ENCODE data around the gene CD302.
A peak's percentile ranks its signal among the peaks of the same experiment; 100 is the strongest.
"Not testable (repeated sequence)": the region's sequence is repeated elsewhere in the genome, so short reads cannot be mapped to it uniquely, and the experiment has no call there.

The CD302 gene

DNA sequence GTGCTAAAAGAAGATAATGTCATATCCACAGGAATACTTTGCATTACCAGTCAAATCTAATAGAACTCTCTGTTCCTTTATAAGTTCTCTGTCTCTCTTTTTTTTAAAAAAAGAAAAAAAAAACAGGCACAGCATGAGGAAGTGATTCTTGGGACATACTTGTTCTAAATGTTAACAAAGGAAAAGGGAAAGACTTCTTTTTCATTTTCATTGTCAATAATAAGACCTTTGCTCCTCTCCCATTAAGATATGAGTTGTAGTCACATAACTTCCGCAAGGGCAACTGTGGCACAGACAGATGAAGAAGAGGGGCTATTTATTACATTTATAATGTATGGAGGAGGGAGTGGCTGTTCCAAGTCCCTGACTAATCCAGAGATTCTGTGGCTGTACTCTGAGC, 4.7 kb downstream of the CD302 start:
- no peak for DNase-seq (ENCODE audit: low spot score)

DNA sequence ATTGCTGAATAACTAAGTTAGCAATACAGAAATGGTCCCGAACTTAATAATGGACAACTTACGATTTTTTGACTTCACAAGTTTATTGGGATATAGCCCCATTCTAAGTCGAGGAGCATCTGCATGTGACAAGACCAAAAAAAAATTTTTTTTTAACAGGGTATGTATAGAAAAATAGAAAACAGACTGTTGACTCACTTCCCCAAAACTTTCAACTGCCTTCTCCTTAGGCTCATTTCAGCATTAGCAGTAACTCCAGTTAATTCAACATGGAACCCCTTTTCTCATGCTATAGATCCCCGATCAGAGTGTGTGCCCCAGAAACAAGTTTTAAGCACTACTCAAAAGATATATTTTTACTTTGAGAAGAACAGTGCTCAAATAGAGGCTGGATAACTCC, 5.4 kb downstream of the CD302 start:
- DNase-seq (ENCODE audit: low spot score): no peak

DNA sequence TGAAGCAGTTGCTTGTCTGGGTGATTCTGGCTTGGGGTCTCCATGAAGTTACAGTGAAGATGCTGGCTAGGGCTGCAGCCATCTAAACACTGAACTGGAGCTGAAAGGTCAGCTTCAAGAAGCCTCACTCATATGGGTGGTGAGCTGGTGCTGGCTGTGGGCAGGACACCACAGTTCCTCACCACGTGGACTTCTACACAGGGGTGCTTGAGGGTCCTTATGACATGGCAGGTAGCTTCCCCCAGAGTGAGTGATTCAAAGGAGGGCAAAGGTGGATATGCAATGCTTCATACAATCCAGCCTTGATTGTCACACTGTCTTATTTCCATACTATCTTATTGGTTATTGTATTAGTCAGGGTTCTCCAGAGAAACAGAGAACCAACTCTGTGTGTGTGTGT, 6.0 kb downstream of the CD302 start:
- no peak for DNase-seq (ENCODE audit: low spot score)

DNA sequence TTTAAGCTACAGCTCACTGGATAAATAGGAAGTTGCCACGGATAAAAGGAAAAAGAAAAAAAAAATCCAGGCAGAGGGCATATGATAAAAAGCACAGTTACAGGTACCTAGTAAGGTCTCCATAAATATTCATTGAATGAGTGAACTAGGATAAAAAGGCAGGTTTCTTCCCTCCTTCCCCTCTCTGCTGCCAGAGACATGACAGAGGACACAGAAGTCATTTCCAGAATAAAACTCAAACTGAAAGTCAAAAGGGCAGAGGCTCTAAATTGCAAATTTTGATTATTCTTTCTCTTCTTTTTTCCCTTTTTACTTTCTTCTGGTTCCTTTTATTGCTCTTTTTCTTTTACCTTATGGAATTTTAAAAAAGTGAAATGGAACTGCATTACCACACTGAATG, 7.7 kb downstream of the CD302 start:
- DNase-seq (ENCODE audit: low spot score): no peak

DNA sequence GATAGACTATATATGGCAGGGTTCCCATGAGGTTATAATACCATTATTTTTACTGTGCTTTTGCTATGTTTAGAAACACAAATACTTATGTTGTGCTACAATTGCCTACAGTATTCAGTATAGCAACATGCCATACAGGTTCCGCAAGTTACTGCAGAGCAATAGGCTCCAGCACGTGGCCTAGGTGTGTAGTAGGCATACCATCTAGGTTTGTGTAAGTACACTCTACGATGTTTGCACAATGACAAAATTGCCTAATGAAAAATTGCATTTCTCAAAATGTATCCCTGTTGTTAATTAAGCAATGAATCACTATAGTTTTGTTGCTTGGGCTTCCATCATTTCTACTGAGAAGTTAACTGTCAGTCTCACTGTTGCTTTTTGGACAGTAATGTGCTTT, 9.8 kb downstream of the CD302 start:
- no peak for DNase-seq (ENCODE audit: low spot score)

DNA sequence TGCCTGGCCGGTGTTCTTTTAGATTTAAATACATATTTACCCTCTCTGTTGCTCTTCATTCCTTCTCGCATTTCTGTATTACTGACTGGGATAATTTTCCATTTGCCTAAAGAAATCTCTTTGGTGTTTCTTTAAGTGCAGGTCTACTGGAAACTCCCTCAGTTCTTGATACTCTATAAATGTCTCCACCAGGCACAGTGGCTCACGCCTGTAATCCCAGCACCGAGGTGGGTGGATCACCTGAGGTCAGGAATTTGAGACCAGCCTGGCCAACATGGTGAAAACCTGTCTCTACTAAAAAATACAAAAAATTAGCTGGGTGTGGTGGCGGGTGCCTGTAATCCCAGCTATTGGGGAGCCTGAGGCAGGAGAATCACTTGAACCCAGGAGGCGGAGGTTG, 10.4 kb downstream of the CD302 start:
- not testable (repeated sequence) for DNase-seq (ENCODE audit: low spot score)

DNA sequence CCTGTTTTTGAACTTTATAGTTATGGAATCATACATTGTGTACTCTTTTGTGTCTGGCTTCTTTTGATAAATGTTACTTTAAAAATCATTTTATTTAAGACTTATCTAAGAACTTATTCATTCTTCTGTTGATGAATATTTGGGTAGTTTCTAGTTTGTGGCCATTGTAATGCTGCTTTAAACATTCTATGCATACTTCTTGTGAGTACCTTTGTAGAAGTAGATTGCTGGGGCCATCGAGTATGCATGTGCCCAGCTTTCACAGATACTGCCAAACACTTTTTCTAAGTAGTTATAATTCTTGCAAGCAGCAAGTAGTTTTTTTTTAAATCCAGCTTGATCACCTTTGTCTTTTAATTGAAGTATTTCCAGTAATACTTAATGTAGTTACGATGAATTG, 11.1 kb downstream of the CD302 start:
- no peak for DNase-seq (ENCODE audit: low spot score)

DNA sequence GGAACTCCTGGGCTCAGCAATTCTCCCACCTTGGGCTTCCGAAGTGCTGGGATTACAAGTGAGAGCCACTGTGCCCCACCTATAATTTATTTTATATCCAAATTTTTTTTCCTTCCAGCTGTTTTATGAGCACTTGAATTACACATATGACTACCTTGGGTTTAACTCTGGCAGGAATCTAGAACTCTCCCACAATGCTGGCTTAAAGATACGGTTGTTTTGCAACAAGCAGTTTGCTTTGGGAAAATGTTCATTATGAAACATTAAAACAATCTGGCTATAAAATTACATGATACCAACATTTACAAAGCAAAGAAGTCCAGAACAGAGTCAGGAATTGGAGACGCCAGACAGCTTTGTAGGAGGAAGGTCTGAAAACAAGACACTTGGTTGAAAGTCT, 12.8 kb downstream of the CD302 start:
- no peak for DNase-seq (ENCODE audit: low spot score)

DNA sequence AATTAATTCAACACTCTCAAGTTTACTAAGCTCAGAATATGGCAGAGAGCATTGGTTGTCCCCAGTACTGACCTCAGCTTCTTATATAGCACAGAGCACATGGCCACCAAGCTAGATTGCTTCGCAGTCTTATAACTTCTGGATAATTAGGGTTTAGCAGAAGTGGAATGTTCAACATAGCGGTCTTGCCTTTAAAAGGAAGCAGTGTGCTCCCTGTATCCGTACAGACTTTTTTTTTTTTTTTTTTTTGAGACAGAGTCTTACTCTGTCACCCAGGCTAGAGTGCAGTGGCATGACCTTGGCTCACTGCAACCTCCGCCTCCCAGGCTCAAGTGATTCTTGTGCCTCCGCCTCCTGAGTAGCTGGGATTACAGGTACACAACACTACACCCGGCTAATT, 13.3 kb downstream of the CD302 start:
- DNase-seq (ENCODE audit: low spot score): not testable (repeated sequence)

DNA sequence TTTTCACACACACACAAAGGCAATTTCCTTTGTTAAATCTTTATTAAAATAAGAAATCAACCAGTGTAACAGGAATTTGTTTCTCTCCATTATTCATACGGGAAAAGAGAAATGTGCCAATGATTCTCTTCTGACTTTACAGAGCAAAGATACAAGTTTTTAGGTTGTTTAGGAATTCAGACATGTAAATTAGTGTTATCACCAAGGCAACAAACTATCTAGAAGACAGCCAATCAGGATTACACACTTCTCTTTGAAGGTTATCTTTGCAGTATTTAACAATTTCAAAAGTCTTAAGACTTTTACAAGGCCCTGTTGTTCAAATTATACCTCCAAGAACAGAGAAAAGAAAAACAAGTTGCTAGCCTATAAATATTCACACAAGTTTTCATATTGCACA, 14.5 kb downstream of the CD302 start:
- no peak for DNase-seq (ENCODE audit: low spot score)

DNA sequence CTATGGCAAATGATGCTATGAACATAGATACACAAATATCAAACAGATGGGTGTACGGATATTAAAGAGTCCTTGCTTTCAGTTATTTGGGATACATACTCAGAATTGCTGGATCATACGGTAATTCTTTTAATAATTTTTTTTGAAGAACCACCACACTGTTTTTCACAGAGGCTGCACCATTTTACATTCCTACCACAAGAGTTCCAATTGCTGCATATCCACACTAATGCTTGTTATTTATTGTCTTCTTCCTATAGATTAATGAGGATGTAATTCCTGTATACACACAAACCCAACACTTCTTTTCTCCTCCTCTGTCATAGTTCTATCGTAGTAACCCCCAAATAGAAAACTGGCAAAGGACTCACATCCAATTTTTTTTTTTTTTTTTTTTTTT, 21.7 kb downstream of the CD302 start:
- DNase-seq (ENCODE audit: low spot score): no peak

DNA sequence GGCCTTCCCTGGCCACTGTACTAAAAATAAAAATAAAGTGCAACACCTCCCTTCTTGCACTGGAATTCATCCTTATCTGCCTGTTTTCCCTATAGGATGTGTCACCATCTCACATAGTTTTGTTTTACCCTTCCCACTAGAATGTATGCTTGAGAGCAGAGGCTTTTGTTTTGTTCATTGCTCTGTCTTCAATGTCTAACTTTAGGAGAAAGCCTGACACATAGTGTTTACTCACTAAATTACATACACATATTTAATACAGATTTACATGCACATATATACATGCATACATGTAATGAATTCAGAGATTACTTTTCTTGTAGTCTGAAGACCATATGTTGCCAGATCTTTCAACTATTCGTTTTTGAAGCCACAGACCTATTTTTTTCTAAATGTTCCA, 23.0 kb downstream of the CD302 start:
- no peak for DNase-seq (ENCODE audit: low spot score)

DNA sequence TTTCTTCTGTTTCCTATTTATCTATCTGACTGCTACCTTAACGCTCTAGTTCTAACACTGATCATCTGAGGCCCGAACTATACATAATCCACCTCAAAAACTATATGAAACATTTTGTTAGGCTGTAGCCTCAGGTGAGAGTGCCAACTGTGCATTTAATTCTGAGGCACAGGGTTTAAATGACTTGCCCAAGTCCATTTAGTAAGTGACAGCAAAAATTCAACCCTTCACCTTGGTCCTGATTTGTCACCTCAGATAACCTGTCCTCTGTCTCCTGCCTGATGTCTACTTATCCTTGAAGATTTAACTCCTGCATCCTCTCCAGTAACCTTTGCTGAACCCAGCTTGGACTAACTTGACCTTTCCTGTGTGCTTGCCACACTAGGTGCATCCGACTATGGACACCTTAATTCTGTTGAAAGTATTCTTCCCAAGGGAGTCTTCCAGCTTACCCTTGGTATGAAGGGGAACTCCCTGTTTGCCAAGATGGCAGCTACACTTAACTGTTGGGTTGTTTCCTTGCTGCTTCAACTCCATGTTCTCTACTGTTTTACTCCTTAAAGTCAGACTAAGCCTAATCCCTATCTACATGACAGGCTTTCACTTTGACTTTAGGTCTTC, 23.5 kb downstream of the CD302 start:
- no peak for DNase-seq (ENCODE audit: low spot score)

DNA sequence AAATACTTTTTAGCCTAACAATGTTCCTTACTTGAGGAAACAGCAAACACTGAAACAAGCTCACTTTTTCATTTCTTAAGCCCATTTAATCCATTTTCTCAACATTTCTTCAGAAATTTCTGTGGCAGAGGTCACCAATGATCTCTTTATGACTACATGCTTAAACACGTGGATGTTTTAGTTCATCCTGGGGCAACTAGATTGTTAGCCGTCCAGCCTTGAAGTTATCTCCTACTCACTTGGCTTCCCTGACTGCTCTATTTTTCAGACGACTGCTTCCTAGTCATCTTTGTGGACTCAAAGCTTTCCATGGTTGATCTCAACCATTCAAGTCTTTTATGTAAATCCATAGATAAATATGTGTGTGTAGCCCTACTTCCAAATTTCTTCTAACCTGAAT, 24.1 kb downstream of the CD302 start:
- no peak for DNase-seq (ENCODE audit: low spot score)

DNA sequence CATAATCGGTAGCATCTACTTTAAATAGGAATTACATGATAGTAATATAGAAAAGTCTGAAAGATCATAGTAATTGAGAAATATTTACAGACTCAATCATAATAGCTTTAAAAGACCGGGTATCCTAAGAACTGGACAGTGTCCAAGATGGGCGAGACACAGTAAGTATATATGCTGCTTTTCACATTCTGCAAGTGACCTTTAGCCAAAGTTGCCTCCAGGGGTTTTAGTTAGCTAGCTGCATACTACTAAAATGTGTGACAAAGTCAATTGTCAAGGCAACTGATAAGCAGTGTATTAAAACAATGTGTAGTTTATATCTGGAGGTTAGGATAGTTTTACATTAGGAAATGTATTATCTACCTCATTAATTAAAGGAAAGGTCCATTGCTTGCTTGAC, 24.6 kb downstream of the CD302 start:
- DNase-seq (ENCODE audit: low spot score): no peak

DNA sequence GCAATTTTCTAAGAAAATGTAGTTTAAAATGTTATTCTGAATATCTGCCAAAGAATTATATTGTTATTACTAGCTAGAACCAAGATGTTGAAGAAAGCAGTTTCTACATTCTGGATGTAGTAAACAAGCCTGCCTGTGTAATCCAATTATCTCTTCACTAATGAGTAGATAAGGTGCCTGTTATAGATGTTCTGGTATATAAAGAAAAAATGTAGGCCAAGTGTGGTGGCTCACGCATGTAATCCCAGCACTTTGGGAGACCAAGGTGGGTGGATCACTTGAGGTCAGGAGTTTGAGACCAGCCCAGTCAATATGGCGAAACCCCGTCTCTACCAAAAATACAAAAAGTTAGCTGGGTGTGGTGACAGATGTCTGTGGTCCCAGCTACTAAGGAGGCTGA, 28.9 kb downstream of the CD302 start:
- no peak for DNase-seq (ENCODE audit: low spot score)

DNA sequence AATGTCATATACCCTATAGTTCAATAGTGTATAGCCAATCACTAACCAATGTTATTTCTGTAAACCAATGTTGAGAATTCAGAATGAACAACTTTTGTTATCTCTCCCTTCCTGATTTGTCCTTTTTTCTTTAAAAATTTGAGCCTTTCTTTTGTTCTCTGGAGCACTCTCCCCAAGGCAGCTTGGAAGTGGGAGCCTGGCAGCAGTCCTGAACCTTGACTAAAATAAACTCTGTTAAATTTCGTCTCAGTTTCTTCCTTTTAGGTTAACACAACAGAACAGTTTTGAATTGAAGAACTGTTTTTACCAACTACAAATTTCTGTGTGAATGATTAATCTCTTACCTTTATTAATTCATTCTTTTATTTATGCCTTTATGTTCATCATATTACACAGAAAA, 35.9 kb downstream of the CD302 start:
- DNase-seq (ENCODE audit: low spot score): no peak

DNA sequence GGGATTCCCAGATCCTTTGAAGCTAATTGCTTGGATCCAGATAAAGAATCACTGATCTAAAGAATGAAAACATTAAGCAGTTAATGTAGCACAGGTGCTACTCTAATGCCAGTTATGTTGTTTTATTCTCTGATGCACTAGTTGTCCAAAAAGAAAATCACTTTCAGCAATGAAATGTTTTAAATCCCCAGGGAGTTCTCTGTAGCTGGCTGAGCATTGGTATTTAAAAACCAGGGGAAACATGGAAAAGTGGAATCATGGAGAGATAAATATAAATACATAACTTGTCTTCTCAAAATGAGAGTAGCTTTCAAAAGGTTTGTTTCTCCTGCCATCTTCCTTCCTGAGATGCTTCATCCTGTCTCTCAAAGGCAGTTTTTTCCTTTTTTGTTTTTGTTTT, 37.7 kb downstream of the CD302 start:
- peak; percentile 14 for DNase-seq (ENCODE audit: low spot score)

DNA sequence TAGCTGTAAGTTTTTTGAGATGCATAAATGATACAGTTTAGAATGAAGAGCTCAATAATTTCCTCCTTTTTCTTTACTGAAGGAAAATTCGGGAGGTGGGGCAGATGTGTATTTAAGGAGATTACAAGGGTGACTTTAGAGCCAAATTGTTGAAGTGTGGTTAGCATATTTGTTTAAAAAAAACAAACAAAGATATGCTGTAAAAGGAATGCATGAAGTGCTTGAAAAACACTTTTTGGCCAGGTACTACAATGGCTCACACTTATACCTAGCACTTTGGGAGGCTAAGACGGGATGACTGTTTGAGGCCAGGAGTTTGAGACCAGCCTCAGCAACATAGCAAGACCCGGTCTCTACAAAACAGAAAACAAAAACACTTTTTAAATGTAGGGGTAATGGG, 38.4 kb downstream of the CD302 start:
- no peak for DNase-seq (ENCODE audit: low spot score)

DNA sequence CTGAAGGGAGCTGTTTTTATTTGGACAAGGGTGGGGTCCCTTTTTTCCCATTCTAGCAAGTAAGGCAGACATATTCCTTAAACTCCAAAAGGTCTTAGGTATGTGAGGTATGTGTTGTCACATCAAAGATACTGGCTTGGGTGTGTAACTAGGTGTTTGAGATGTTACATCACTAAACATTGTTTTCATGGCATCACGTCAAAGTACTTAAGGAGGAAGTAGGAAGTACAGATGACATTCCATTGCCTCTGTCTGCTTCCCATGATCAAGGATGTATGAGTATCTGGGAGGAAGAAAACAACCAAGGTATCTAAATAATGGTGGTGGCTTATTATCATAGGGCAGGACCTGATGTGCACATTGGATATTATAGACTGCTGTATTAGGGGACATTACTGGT, 39.3 kb downstream of the CD302 start:
- no peak for DNase-seq (ENCODE audit: low spot score)

DNA sequence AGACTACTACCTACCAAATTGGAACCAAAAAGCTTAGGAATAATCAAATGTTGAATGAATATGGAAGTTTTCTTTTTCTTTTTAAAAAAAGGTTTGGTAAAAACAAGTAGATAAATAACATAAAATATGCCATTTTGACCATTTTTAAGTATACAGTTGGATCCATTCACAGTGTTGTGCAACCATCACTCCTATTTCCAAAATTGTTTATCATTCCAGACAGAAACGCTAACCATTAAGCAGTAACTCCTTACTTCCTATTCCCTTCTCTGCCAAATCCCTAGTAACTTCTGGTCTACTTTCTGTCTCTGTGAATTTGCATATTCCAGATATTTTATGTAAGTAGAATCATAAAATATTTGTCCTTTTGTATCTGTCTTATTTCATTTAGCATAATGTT, 39.8 kb downstream of the CD302 start:
- DNase-seq (ENCODE audit: low spot score): no peak

DNA sequence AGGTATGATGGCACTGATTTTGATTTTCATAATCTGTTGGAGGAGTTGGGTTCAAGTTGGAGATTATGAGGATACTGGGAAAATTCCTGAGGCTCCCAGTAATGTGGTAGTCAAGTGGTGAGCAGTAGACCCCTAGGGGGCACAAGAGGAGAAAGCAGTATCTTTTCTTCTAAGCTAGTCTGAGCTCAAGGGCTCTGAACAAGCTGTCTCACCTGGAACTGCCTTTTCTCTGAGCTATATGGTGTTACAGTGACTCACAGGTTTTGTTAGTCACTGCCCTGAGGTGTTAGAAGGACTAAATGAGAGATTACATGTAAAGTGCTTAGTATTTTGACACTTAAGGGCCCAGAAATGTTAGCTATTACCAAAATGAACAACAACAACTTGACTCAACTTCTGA, 42.2 kb downstream of the CD302 start:
- DNase-seq (ENCODE audit: low spot score): no peak

DNA sequence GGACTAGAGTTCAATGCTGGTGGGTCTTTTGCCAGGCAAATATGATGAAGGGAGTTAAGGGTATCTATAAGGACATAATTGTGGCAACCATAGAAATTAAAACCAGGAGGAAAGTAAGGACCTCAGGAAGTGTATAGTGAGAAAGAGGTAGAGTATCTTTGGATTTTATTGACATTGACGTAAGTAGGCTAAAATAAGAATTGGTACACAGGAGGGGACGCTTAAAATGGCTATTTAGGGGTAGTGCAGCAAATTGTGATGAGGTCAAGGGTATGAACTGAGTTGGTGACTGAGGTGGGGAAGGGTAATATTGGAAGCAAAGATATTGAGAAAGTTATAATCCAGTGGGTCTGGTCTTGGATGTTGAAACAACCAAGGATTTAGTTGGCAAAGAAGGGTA, 43.0 kb downstream of the CD302 start:
- no peak for DNase-seq (ENCODE audit: low spot score)

DNA sequence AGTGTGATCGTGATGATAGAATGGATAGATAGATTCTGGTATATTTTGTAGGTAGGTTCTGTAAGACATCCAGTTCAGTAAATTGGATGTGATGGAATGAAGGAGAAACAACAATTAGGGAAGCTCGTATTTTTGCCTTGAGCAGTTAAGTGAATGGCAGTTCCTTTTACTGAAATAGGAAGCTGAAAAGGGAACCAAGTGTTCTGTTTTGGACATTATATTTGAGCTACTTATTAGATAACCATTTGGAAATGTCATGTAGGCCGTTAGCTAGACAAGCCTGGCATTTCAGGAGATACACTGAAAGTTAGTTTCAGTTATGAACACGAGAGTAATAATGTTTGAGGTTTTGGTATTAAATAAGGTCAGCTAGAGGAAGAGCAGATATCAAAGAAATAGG, 44.2 kb downstream of the CD302 start:
- no peak for DNase-seq (ENCODE audit: low spot score)

DNA sequence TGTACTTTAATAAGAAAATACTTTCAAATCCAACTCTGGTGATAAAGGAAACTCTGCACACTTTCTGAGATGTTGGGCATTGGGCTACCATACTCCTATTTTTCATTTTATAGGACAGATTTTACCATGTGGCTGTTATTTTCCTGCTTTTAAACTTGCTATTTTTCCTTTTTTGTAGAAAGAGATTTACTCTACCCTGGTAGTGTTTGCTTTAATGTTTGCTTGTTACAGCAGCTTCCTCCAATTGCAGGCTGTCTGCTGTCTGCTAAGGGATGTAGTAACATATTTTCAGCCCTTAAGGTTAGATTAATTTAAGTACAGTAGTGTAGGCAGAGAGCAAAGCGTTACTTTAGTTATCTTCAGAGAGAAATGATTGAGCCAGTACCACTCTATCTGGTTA, 47.1 kb downstream of the CD302 start:
- DNase-seq (ENCODE audit: low spot score): no peak
